ENCODE results near the gene SCAPER.

- TF ChIP-seq POLR2AphosphoS5 (IDR thresholded peaks at IDR 0.05; ENCODE audit: low read length) (no peak), CTCF (IDR thresholded peaks at IDR 0.05 in 2 of 3, conservative IDR thresholded peaks at IDR 0.05 in 1 of 3; ENCODE audit: control insufficient read depth in 2 of 3, extremely low read depth in 1 of 3, insufficient read depth in 1 of 3, low read depth in 3 of 3, low read length in 3 of 3) (no peak), EZH2 (IDR thresholded peaks at IDR 0.05; ENCODE audit: borderline replicate concordance, control insufficient read depth, low read depth, low read length) (no peak), RFX5 (IDR thresholded peaks at IDR 0.05; ENCODE audit: low read depth, low read length) (no peak), HSF1 (IDR thresholded peaks at IDR 0.05; ENCODE audit: low read depth, low read length) (no peak), NR2C2 (IDR thresholded peaks at IDR 0.05; ENCODE audit: borderline replicate concordance, control insufficient read depth, insufficient read length, low read depth) (no peak), ATF3 (IDR thresholded peaks at IDR 0.05; ENCODE audit: borderline replicate concordance, extremely low read depth, low read depth, low read length) (no peak), YBX1 (IDR thresholded peaks at IDR 0.05) (no peak), REST (IDR thresholded peaks at IDR 0.05; ENCODE audit: low read depth, low read length) (no peak)
Observed at GRCh38 chr15:76711351-76711827, 193.8 kb downstream of the SCAPER start.

All from GM12878 (cell line).